ENCODE results near the gene CREBBP.

CREBBP gene

GRCh38 chr16:3756113-3756512 is 124.4 kb downstream of the CREBBP start:
- no peak overlapping the region for H2AFZ ChIP-seq (ENCODE audit: low read length)
- H3K9ac ChIP-seq (ENCODE audit: low read length), result no peak overlapping the region
- H3K27ac ChIP-seq (ENCODE audit: low read depth, low read length, poor library complexity, severe bottlenecking), result no peak overlapping the region
- no peak overlapping the region for H3K4me2 ChIP-seq (ENCODE audit: low read length)
- no peaks in the 10 kb centered on the region for H3F3A ChIP-seq (ENCODE audit: insufficient read depth, low read length)
- no peaks in the 10 kb centered on the region for H3K79me2 ChIP-seq (ENCODE audit: insufficient read depth, low read length)
- H3K36me3 ChIP-seq (ENCODE audit: insufficient read depth, low read length), result peaks cover 55% of the 10 kb centered on the region
- TF ChIP-seq EZH2 (IDR thresholded peaks at IDR 0.05; ENCODE audit: borderline replicate concordance, low read length), result no peak
- no peak for TF ChIP-seq CTCF (IDR thresholded peaks at IDR 0.05; ENCODE audit: low read length)
- no peaks in the 10 kb centered on the region for H3K9me3 ChIP-seq (ENCODE audit: low read length)
- H4K20me1 ChIP-seq (ENCODE audit: insufficient read depth, low read length), result no peaks in the 10 kb centered on the region
- H3K4me3 ChIP-seq (ENCODE audit: low read depth, low read length, poor library complexity, severe bottlenecking), result no peak overlapping the region
- H3K27me3 ChIP-seq (ENCODE audit: insufficient read depth, low read length), result no peaks in the 10 kb centered on the region
- no peaks in the 10 kb centered on the region for H3K9me2 ChIP-seq (ENCODE audit: low read depth, low read length)
- H3K4me1 ChIP-seq (ENCODE audit: insufficient read depth, low read length, severe bottlenecking), result no peaks in the 10 kb centered on the region

GRCh38 chr16:3755249-3755648 is 125.3 kb downstream of the CREBBP start:
- H4K20me1 ChIP-seq (ENCODE audit: insufficient read depth, low read length), result no peaks in the 10 kb centered on the region
- H3K9ac ChIP-seq (ENCODE audit: low read length), result no peak overlapping the region
- no peak overlapping the region for H3K4me3 ChIP-seq (ENCODE audit: low read depth, low read length, poor library complexity, severe bottlenecking)
- no peak overlapping the region for H2AFZ ChIP-seq (ENCODE audit: low read length)
- H3K9me2 ChIP-seq (ENCODE audit: low read depth, low read length), result no peaks in the 10 kb centered on the region
- no peaks in the 10 kb centered on the region for H3K27me3 ChIP-seq (ENCODE audit: insufficient read depth, low read length)
- no peak overlapping the region for H3K4me2 ChIP-seq (ENCODE audit: low read length)
- H3F3A ChIP-seq (ENCODE audit: insufficient read depth, low read length), result no peaks in the 10 kb centered on the region
- H3K36me3 ChIP-seq (ENCODE audit: insufficient read depth, low read length), result peaks cover 59% of the 10 kb centered on the region
- TF ChIP-seq EZH2 (IDR thresholded peaks at IDR 0.05; ENCODE audit: borderline replicate concordance, low read length), result no peak
- no peak for TF ChIP-seq CTCF (IDR thresholded peaks at IDR 0.05; ENCODE audit: low read length)
- H3K79me2 ChIP-seq (ENCODE audit: insufficient read depth, low read length), result no peaks in the 10 kb centered on the region
- H3K9me3 ChIP-seq (ENCODE audit: low read length), result no peaks in the 10 kb centered on the region
- no peaks in the 10 kb centered on the region for H3K4me1 ChIP-seq (ENCODE audit: insufficient read depth, low read length, severe bottlenecking)
- H3K27ac ChIP-seq (ENCODE audit: low read depth, low read length, poor library complexity, severe bottlenecking), result no peak overlapping the region

- no peak overlapping the region for H3K4me2 ChIP-seq (ENCODE audit: low read length)
- peaks cover 59% of the 10 kb centered on the region for H3K36me3 ChIP-seq (ENCODE audit: insufficient read depth, low read length)
- H4K20me1 ChIP-seq (ENCODE audit: insufficient read depth, low read length), result no peaks in the 10 kb centered on the region
Measured at GRCh38 chr16:3754772-3755171, 125.7 kb downstream of the CREBBP start.

More at GRCh38 chr16:3754772-3755171, 125.7 kb downstream of the CREBBP start:
- Histone ChIP-seq H3K4me3 (ENCODE audit: low read depth, low read length, poor library complexity, severe bottlenecking) (no peak overlapping the region), H3K27ac (ENCODE audit: low read depth, low read length, poor library complexity, severe bottlenecking) (no peak overlapping the region), H3K9ac (ENCODE audit: low read length) (no peak overlapping the region), H3K9me3 (ENCODE audit: low read length) (no peaks in the 10 kb centered on the region), H2AFZ (ENCODE audit: low read length) (no peak overlapping the region), H3K9me2 (ENCODE audit: low read depth, low read length) (no peaks in the 10 kb centered on the region), H3K79me2 (ENCODE audit: insufficient read depth, low read length) (no peaks in the 10 kb centered on the region), H3K4me1 (ENCODE audit: insufficient read depth, low read length, severe bottlenecking) (no peaks in the 10 kb centered on the region), H3F3A (ENCODE audit: insufficient read depth, low read length) (no peaks in the 10 kb centered on the region), H3K27me3 (ENCODE audit: insufficient read depth, low read length) (no peaks in the 10 kb centered on the region)
- TF ChIP-seq CTCF (IDR thresholded peaks at IDR 0.05; ENCODE audit: low read length) (no peak), EZH2 (IDR thresholded peaks at IDR 0.05; ENCODE audit: borderline replicate concordance, low read length) (no peak)
